K562 (cell line): ENCODE measurements around the gene ZNF319. TPM values are rescaled to one million over a fixed set of nuclear protein-coding genes. Genes with fewer than 3 reads are reported as not detected.
A peak's percentile ranks its signal among the peaks of the same experiment; 100 is the strongest.

ENCODE experiments used
- ATAC-seq: fragments of 200-7000 bp; cut with Tn5 transposase; 3 replicates; pipeline ENCODE4 v1.9.1; 2020; ENCODE audit warnings: moderate library complexity
- BruUV-seq: library from RNA; stranded (reverse); fragments of 400-500 nt; replicated peaks from 2 replicates; lab custom pipeline; 2021; lab: Mats Ljungman, UMichigan
- CTCF ChIA-PET: fragments of 300-600 bp; formaldehyde crosslinking; extraction: SDS; loops from one replicate; lab custom pipeline; 2021; ENCODE audit warnings: low intra/inter-chr PET ratio; lab: Yijun Ruan, JAX
- POLR2A ChIA-PET: fragments of 300-600, 350-650 bp; sonication (Branson Sonifier 250); formaldehyde crosslinking; extraction: SDS; loops from one replicate; lab custom pipeline; 2021; ENCODE audit warnings: antibody characterized with exemption, inconsistent platforms; lab: Yijun Ruan, JAX
- DNase-seq, 4 experiments: peaks; one replicate each; pipeline versions ENCODE4 v3.0.0 to v3.0.0-alpha.2; 2011 to 2018; ENCODE audit warnings: low spot score in 3 of 4, mixed read lengths in 3 of 4; ENCODE audit errors: extremely low read depth in 1 of 4
- FAIRE-seq: peaks from 2 replicates; lab custom pipeline; 2011; peaks lifted over from hg19 to GRCh38; lab: Jason Lieb, UNC
- H2AFZ ChIP-seq: 2 replicates; pipeline ENCODE4 v1.6.0; 2011; ENCODE audit warnings: low read depth, low read length, control low read depth, inconsistent platforms
- H3K27ac ChIP-seq: fragments of 200-600 bp; 3 replicates; pipeline ENCODE4 v1.8.0; 2011; ENCODE audit warnings: low read depth, mild to moderate bottlenecking, control low read depth, inconsistent platforms, low read length, moderate library complexity, mixed read lengths; ENCODE audit errors: extremely low read depth
- H3K27me3 ChIP-seq, 2 experiments: fragments of 300-600 bp in 1 of 2; 2 replicates in 1 of 2; 3 replicates in 1 of 2; pipeline versions ENCODE4 v1.6.0 to v1.8.0; 2011; ENCODE audit warnings: inconsistent platforms in 2 of 2, low read length in 2 of 2, mild to moderate bottlenecking in 1 of 2, mixed read lengths in 1 of 2, moderate library complexity in 1 of 2; ENCODE audit not compliant: control insufficient read depth in 2 of 2, insufficient read depth in 2 of 2
- H3K36me3 ChIP-seq: fragments of 300-600 bp; 3 replicates; pipeline ENCODE4 v1.8.0; 2011; ENCODE audit warnings: mild to moderate bottlenecking, low read length, inconsistent platforms; ENCODE audit not compliant: control insufficient read depth, insufficient read depth
- H3K4me1 ChIP-seq, 2 experiments: fragments of 200-600 bp in 1 of 2; replicated peaks in 1 of 2; 2 replicates in 1 of 2; 3 replicates in 1 of 2; pipeline versions ENCODE4 v1.5.1 to v1.8.0; 2011; ENCODE audit warnings: inconsistent platforms in 2 of 2, low read length in 2 of 2, mild to moderate bottlenecking in 1 of 2, mixed read lengths in 1 of 2, moderate library complexity in 1 of 2; ENCODE audit not compliant: control insufficient read depth in 2 of 2, insufficient read depth in 2 of 2
- H3K4me2 ChIP-seq: 2 replicates; pipeline ENCODE4 v1.6.1; 2011; ENCODE audit warnings: low read length, control low read depth, inconsistent platforms, mixed read lengths; ENCODE audit not compliant: insufficient read depth
- H3K4me3 ChIP-seq: fragments of 200-600 bp; sonication (generic), shearing (Covaris generic); 2 replicates; pipeline ENCODE4 v1.5.1; 2016; ENCODE audit warnings: control low read depth, inconsistent platforms
- H3K79me2 ChIP-seq: fragments of 200-600 bp; 3 replicates; pipeline ENCODE4 v1.8.0; 2011; ENCODE audit warnings: low read length, inconsistent platforms; ENCODE audit not compliant: control insufficient read depth, insufficient read depth
- H3K9ac ChIP-seq, 2 experiments: 2 replicates each; pipeline versions ENCODE4 v1.6.0 to v1.6.1; 2011; ENCODE audit warnings: low read depth in 2 of 2, low read length in 2 of 2, control low read depth in 1 of 2, inconsistent platforms in 1 of 2, mild to moderate bottlenecking in 1 of 2, mixed read lengths in 1 of 2; ENCODE audit not compliant: insufficient read depth in 1 of 2
- H3K9me1 ChIP-seq: one replicate; pipeline ENCODE4 v1.6.0; 2011; ENCODE audit warnings: inconsistent platforms, mild to moderate bottlenecking, low read length, moderate library complexity; ENCODE audit not compliant: control insufficient read depth, insufficient read depth
- H3K9me3 ChIP-seq: replicated peaks from 2 replicates; pipeline ENCODE4 v1.5.1; 2011; ENCODE audit warnings: low read depth, low read length, inconsistent platforms; ENCODE audit not compliant: control insufficient read depth, insufficient read depth
- H4K20me1 ChIP-seq: replicated peaks from 2 replicates; pipeline ENCODE4 v1.6.1; 2011; ENCODE audit warnings: low read length, inconsistent platforms, mixed read lengths; ENCODE audit not compliant: control insufficient read depth, insufficient read depth
- EP300 ChIP-seq: IDR thresholded peaks from 2 replicates; pipeline ENCODE4 v1.6.1; 2012; ENCODE audit warnings: low read length, improper control_type of control experiment
- HES1 ChIP-seq: fragments of 450-650 bp; IDR thresholded peaks from 2 replicates; pipeline ENCODE4 v1.6.1; 2016; ENCODE audit warnings: low read depth, mild to moderate bottlenecking, moderate library complexity
- JUNB ChIP-seq: fragments of 450-650 bp; formaldehyde crosslinking; conservative IDR thresholded peaks from 2 replicates; pipeline ENCODE4 v1.4.0; 2020; ENCODE audit warnings: mild to moderate bottlenecking
- RNF2 ChIP-seq: sonication (generic); IDR thresholded peaks from 2 replicates; pipeline ENCODE4 v1.6.1; 2016
- TBL1XR1 ChIP-seq, 2 experiments: IDR thresholded peaks; 2 replicates each; pipeline ENCODE4 v1.6.1; 2012; ENCODE audit warnings: improper control_type of control experiment in 2 of 2, low read length in 2 of 2, mild to moderate bottlenecking in 1 of 2
- TRIM24 ChIP-seq, 2 experiments: fragments of 450-650 bp; IDR thresholded peaks; 2 replicates each; pipeline ENCODE4 v1.6.1; 2016
- ZBTB7A ChIP-seq: IDR thresholded peaks from 2 replicates; pipeline ENCODE4 v1.6.1; 2011; ENCODE audit warnings: low read depth, mild to moderate bottlenecking, low read length, moderate library complexity, borderline replicate concordance; ENCODE audit not compliant: control insufficient read depth
- WGBS: fragments of 100-300 bp; shearing (Covaris generic); methylation state at CpG from one replicate; pipeline ENCODE4 v1.1.6; 2016; ENCODE audit warnings: low coverage, mixed read lengths; ENCODE audit not compliant: insufficient coverage; ENCODE audit errors: missing lambda C conversion rate; 5-methylcytosine and 5-hydroxymethylcytosine counted together
- in situ Hi-C: fragments of 300-500 bp; cut with MboI; formaldehyde crosslinking; loops from 4 replicates; pipeline ENCODE4 v1.15.0; 2018; ENCODE audit warnings: inconsistent platforms, mixed read lengths
- intact Hi-C: fragments of 100-400 bp; cut with micrococcal nuclease; formaldehyde crosslinking; loops from 2 replicates; pipeline ENCODE4 v1.14.2; 2022
- polyA plus RNA-seq, 8 experiments: library from polyadenylated mRNA; depleted of rRNA in 4 of 8; stranded (reverse) in 5 of 8; unstranded in 3 of 8; fragments of >200 nt; fragmentation: Nextera tagmentation in 2 of 8; fragmentation: Illumina TruSeq in 1 of 8; extraction: Ambion mirVana in 2 of 8; extraction: Trizol in 1 of 8; gene quantifications; 2 replicates each; pipeline versions ENCODE4 v1.2.1 to v1.2.3, GENCODE V29; 2011 to 2014; ENCODE audit warnings: inconsistent platforms in 1 of 8, missing spikeins in 1 of 8
- total RNA-seq, 7 experiments: library from RNA; depleted of rRNA in 6 of 7; stranded (reverse); fragments of >200 nt in 6 of 7; fragmentation: Illumina TruSeq in 2 of 7; extraction: Trizol in 2 of 7; gene quantifications; 2 replicates each; pipeline versions ENCODE4 v1.2.1 to v1.2.3, GENCODE V29; 2011 to 2021; ENCODE audit warnings: low replicate concordance in 1 of 7
- TF ChIP-seq, protein P1 (sequence below): fragments of 450-650 bp; IDR thresholded peaks from 2 replicates; pipeline ENCODE4 v1.6.1; 2018; ENCODE audit warnings: mild to moderate bottlenecking, low read depth; ENCODE audit not compliant: partially characterized antibody

The ZNF319 gene
- total and polyA plus RNA-seq, 9 of the 15 experiments (the other 6 are each of a cell fraction or from before 2014, with no cell fraction given), result 0.20 to 5.7 (median 1.4) TPM

GRCh38 chr16:57986196-57986595 lies 14.3 kb downstream of the ZNF319 start:
- CTCF ChIA-PET, result no interaction called here
- in situ Hi-C loops, result no loop called here

DNA sequence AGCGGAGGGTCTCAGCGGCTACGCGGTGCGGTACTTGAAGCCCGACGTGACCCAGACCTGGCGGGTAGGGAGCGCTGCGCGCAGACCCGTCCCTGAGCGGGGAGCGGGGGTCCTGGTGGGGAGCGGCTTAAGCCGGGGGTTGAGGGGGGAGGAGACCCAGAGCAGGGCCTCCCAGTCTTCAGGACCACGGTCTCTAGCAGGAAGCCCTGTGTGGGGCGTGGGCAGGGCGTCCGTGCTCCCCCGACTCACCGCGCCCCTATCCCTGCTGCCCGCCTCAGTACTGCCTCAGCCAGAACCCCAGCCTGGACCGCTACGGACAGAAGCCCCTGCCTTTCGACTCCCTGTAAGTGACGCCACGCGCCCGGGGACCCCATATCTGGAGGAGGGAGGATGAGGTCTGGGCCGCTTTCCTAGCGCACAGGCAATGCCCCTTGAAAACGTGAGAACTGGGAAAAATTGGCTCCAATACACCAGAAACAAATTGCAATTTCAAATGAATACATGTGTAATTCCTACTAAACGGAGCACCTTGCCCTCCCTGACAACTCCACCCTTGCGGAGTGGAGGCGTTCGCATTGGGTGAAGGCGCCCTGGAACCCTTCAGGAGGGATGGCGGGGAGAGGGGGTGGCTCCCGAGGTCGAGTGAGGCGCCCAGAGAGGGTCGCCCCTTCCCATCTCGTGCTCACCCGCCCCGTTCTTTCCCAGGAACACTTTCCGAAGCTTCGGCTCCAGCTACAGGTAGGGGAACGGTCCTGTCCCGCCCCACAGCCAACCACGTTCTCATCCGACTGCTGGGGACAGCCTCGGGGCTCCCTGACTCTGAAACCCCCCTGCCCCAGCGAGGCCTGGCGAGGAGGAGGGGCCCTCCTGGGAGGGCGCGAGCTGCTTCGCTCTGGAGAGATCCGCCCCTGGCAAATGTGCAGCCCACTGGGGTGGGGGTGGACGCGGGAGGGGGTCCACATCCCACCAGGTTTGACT lies 15.0 kb downstream of the ZNF319 start:
- FAIRE-seq, result no peak
- peak; percentile 72 for ATAC-seq
- H3K4me3 ChIP-seq, result peak overlapping the region; percentile 55
- TF ChIP-seq JUNB, result no peak
- no peak for TF ChIP-seq HES1
- TF ChIP-seq ZBTB7A, result peak; percentile 67
- TF ChIP-seq TBL1XR1 (IDR thresholded peaks at IDR 0.05; ENCODE audit: low read length in 2 of 2), result no peak
- TF ChIP-seq, protein P1, sequence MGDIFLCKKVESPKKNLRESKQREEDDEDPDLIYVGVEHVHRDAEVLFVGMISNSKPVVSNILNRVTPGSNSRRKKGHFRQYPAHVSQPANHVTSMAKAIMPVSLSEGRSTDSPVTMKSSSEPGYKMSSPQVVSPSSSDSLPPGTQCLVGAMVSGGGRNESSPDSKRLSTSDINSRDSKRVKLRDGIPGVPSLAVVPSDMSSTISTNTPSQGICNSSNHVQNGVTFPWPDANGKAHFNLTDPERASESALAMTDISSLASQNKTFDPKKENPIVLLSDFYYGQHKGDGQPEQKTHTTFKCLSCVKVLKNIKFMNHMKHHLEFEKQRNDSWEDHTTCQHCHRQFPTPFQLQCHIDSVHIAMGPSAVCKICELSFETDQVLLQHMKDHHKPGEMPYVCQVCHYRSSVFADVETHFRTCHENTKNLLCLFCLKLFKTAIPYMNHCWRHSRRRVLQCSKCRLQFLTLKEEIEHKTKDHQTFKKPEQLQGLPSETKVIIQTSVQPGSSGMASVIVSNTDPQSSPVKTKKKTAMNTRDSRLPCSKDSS, result no peak

More at GRCh38 chr16:57986196-57986595, 14.3 kb downstream of the ZNF319 start:
- no TSS peak for BruUV-seq
- Histone ChIP-seq H4K20me1 (no peaks in the 10 kb centered on the region), H3K4me1 (peaks cover 6 to 21% of the 10 kb centered on the region in 2 experiments; a peak in 4 of 5 replicates), H3K4me2 (no peak overlapping the region), H3K27me3 (no peaks in the 10 kb centered on the region), H3K9me3 (no peaks in the 10 kb centered on the region), H3K79me2 (no peaks in the 10 kb centered on the region), H3K9me1 (no peaks in the 10 kb centered on the region), H3K4me3 (no peak overlapping the region), H2AFZ (no peak overlapping the region), H3K27ac (no peak overlapping the region), H3K36me3 (no peaks in the 10 kb centered on the region), H3K9ac (peak overlapping the region in 1 of 2 experiments; percentile 91; a peak in 1 of 4 replicates)
- DNase-seq (no peak), ATAC-seq (no peak), FAIRE-seq (no peak)
- no peak for TF ChIP-seq EP300
- no peak for TF ChIP-seq RNF2
- peak in 1 of 2 experiments; percentile 14; a peak in 1 of 4 replicates for TF ChIP-seq TRIM24 (IDR thresholded peaks at IDR 0.05)
- intact Hi-C loops, result no loop called here
- 56% methylated on average over 9 of the region's 9 CpGs for WGBS
- POLR2A ChIA-PET, result no interaction called here

More for the DNA sequence above, 15.0 kb downstream of the ZNF319 start:
- Histone ChIP-seq H3K9me3 (no peaks in the 10 kb centered on the region), H3K9ac (peak overlapping the region; percentile 44 to 91; a peak in 3 of 4 replicates), H3K4me2 (peak overlapping the region; percentile 88), H3K27me3 (no peaks in the 10 kb centered on the region), H2AFZ (peak overlapping the region; percentile 95), H3K79me2 (no peaks in the 10 kb centered on the region), H3K4me1 (peaks cover 6 to 21% of the 10 kb centered on the region in 2 experiments; a peak in 4 of 5 replicates), H4K20me1 (no peaks in the 10 kb centered on the region), H3K36me3 (no peaks in the 10 kb centered on the region), H3K27ac (no peak overlapping the region), H3K9me1 (no peaks in the 10 kb centered on the region)
- in situ Hi-C loops (no loop called here), intact Hi-C loops (no loop called here)
- WGBS, result 36% methylated on average over 28 of the region's 62 CpGs
- POLR2A ChIA-PET, result interaction anchor here (0.6 to 0.7 kb wide), 3 partner anchors 9 to 144 kb away, joined by 3 to 5 read pairs (median 3); a partner anchor contains a TSS
- peak; percentile 51 to 79 (median 76) for DNase-seq
- BruUV-seq, result no TSS peak
- CTCF ChIA-PET, result no interaction called here
